GM23338 (cell line): ENCODE measurements around the gene APOL4. TPM values are rescaled to one million over a fixed set of nuclear protein-coding genes. Genes with fewer than 3 reads are reported as not detected.

Source experiments
- ATAC-seq: fragments of 200-7000 bp; cut with Tn5 transposase; 3 replicates; pipeline ENCODE4 v1.9.1; 2020
- DNase-seq: peaks from one replicate; pipeline ENCODE4 v3.0.0-alpha.2; 2015; ENCODE audit warnings: low spot score
- H2AFZ ChIP-seq: fragments of 200-600 bp; sonication (generic); 2 replicates; pipeline ENCODE4 v1.8.0; 2016; ENCODE audit warnings: antibody characterized with exemption, mild to moderate bottlenecking, moderate library complexity
- H3F3A ChIP-seq: fragments of 200-600 bp; sonication (generic); replicated peaks from 2 replicates; pipeline ENCODE4 v1.8.0; 2017; ENCODE audit warnings: antibody characterized with exemption, mixed run types, low read depth
- H3K27ac ChIP-seq: fragments of 200-600 bp; sonication (generic); 2 replicates; pipeline ENCODE4 v1.6.1; 2016; ENCODE audit warnings: low read depth
- H3K27me3 ChIP-seq: fragments of 200-600 bp; sonication (generic); 2 replicates; pipeline ENCODE4 v1.8.0; 2016; ENCODE audit warnings: mild to moderate bottlenecking, mixed run types, moderate library complexity; ENCODE audit not compliant: insufficient read depth
- H3K36me3 ChIP-seq: fragments of 200-600 bp; sonication (generic); 2 replicates; pipeline ENCODE4 v1.8.0; 2016; ENCODE audit warnings: mild to moderate bottlenecking; ENCODE audit not compliant: insufficient read depth
- H3K4me1 ChIP-seq: fragments of 200-600 bp; sonication (generic); 2 replicates; pipeline ENCODE4 v1.8.0; 2016; ENCODE audit warnings: mild to moderate bottlenecking, moderate library complexity; ENCODE audit not compliant: insufficient read depth
- H3K4me2 ChIP-seq: fragments of 200-600 bp; sonication (generic); 2 replicates; pipeline ENCODE4 v1.7.1; 2017; ENCODE audit warnings: mixed run types
- H3K4me3 ChIP-seq: fragments of 200-600 bp; sonication (generic); 2 replicates; pipeline ENCODE4 v1.6.1; 2016; ENCODE audit warnings: mixed run types
- H3K79me2 ChIP-seq: fragments of 200-600 bp; sonication (generic); replicated peaks from 2 replicates; pipeline ENCODE4 v1.8.0; 2017; ENCODE audit warnings: mild to moderate bottlenecking; ENCODE audit not compliant: insufficient read depth
- H3K9me2 ChIP-seq: fragments of 200-600 bp; sonication (generic); 2 replicates; pipeline ENCODE4 v1.8.0; 2017; ENCODE audit not compliant: insufficient read depth
- H4K20me1 ChIP-seq: fragments of 200-600 bp; sonication (generic); replicated peaks from 2 replicates; pipeline ENCODE4 v1.8.0; 2017; ENCODE audit warnings: mild to moderate bottlenecking; ENCODE audit not compliant: insufficient read depth
- H3K27ac Mint-ChIP-seq: 2 replicates; pipeline ENCODE4 v1.8.0; 2020; ENCODE audit warnings: inconsistent platforms, mild to moderate bottlenecking, moderate library complexity, mixed read lengths
- H3K27me3 Mint-ChIP-seq: 3 replicates; pipeline ENCODE4 v1.8.0; 2022; ENCODE audit warnings: low read depth, mild to moderate bottlenecking, moderate library complexity, mixed read lengths, inconsistent platforms; ENCODE audit not compliant: insufficient read depth, poor library complexity
- H3K36me3 Mint-ChIP-seq: 3 replicates; pipeline ENCODE4 v1.8.0; 2021; ENCODE audit warnings: low read depth, mild to moderate bottlenecking, inconsistent platforms, moderate library complexity, mixed read lengths
- H3K4me1 Mint-ChIP-seq: 3 replicates; pipeline ENCODE4 v1.8.0; 2020; ENCODE audit warnings: mild to moderate bottlenecking, inconsistent platforms, mixed read lengths
- H3K4me3 Mint-ChIP-seq: 3 replicates; pipeline ENCODE4 v1.8.0; 2021; ENCODE audit warnings: moderate library complexity, mild to moderate bottlenecking, inconsistent platforms, mixed read lengths
- H3K9me3 Mint-ChIP-seq: 3 replicates; pipeline ENCODE4 v1.8.0; 2020; ENCODE audit warnings: moderate library complexity, mild to moderate bottlenecking, inconsistent platforms, mixed read lengths
- CREB1 ChIP-seq: fragments of 250-450 bp; sonication (Bioruptor Pico); IDR thresholded peaks from 2 replicates; pipeline ENCODE4 v1.5.0; 2020; ENCODE audit warnings: low read depth, mild to moderate bottlenecking, moderate library complexity
- ETS1 ChIP-seq: IDR thresholded peaks from 2 replicates; pipeline ENCODE4 v1.6.1; 2016; ENCODE audit warnings: antibody characterized with exemption
- EZH2phosphoT487 ChIP-seq: fragments of 200-600 bp; sonication (generic); IDR thresholded peaks from one replicate; pipeline ENCODE4 v1.8.1; 2018; ENCODE audit warnings: antibody characterized with exemption; ENCODE audit not compliant: unreplicated experiment
- NANOG ChIP-seq: IDR thresholded peaks from 2 replicates; pipeline ENCODE4 v1.6.1; 2016; ENCODE audit warnings: antibody characterized with exemption, borderline replicate concordance
- REST ChIP-seq: IDR thresholded peaks from one replicate; pipeline ENCODE4 v1.6.1; 2018; ENCODE audit warnings: antibody characterized with exemption; ENCODE audit not compliant: unreplicated experiment
- ZNF114 ChIP-seq: fragments of 250-450 bp; sonication (Bioruptor Pico); IDR thresholded peaks from 2 replicates; pipeline ENCODE4 v1.5.0; 2020; ENCODE audit warnings: mild to moderate bottlenecking, moderate library complexity
- ZNF331 ChIP-seq: fragments of 250-450 bp; sonication (Bioruptor Pico); IDR thresholded peaks from 2 replicates; pipeline ENCODE4 v1.5.0; 2020; ENCODE audit warnings: low read depth, mild to moderate bottlenecking, moderate library complexity
- polyA plus RNA-seq: library from polyadenylated mRNA; unstranded; fragments of >200 nt; fragmentation: Nextera tagmentation; extraction: Ambion mirVana; gene quantifications from 2 replicates; pipeline ENCODE4 v1.2.1, GENCODE V29; 2016
- total RNA-seq: library from RNA; depleted of rRNA; stranded (reverse); fragments of >200 nt; shearing (Covaris generic); gene quantifications from 2 replicates; pipeline ENCODE4 v1.2.3, GENCODE V29; 2014

APOL4 gene
- total and polyA plus RNA-seq, 2 experiments from 2014 or later = not detected

- H3F3A ChIP-seq = no peaks in the 10 kb centered on the region
- DNase-seq (no peak), ATAC-seq (no peak)
- Mint-ChIP-seq H3K27ac (no peak overlapping the region; the same call in 1 of the 2 replicates), H3K27me3 (peaks cover 14% of the 10 kb centered on the region), H3K9me3 (peaks cover 4% of the 10 kb centered on the region), H3K4me1 (peaks cover 22% of the 10 kb centered on the region), H3K36me3 (peaks cover 16% of the 10 kb centered on the region), H3K4me3 (no peak overlapping the region)
- H3K27ac ChIP-seq = no peak overlapping the region
- no peak overlapping the region for H3K4me2 ChIP-seq
- no peak overlapping the region for H2AFZ ChIP-seq
- no peaks in the 10 kb centered on the region for H3K9me2 ChIP-seq
- no peak for TF ChIP-seq ZNF114 (CRISPR knock-in tag)
- no peaks in the 10 kb centered on the region for H4K20me1 ChIP-seq
- H3K36me3 ChIP-seq = no peaks in the 10 kb centered on the region
- H3K27me3 ChIP-seq = no peaks in the 10 kb centered on the region
- H3K4me3 ChIP-seq = no peak overlapping the region
- H3K4me1 ChIP-seq = peaks cover 8% of the 10 kb centered on the region
- H3K79me2 ChIP-seq = no peaks in the 10 kb centered on the region; the same call in 1 of the 2 replicates
Measured at GRCh38 chr22:36236388-36237319, 35.0 kb upstream of the APOL4 start.

- Histone ChIP-seq H3F3A (no peaks in the 10 kb centered on the region), H3K4me3 (no peak overlapping the region), H3K9me2 (no peaks in the 10 kb centered on the region), H3K4me2 (no peak overlapping the region), H3K4me1 (peaks cover 8% of the 10 kb centered on the region), H3K36me3 (no peaks in the 10 kb centered on the region), H3K79me2 (no peaks in the 10 kb centered on the region; the same call in 1 of the 2 replicates), H4K20me1 (no peaks in the 10 kb centered on the region), H2AFZ (no peak overlapping the region), H3K27me3 (no peaks in the 10 kb centered on the region), H3K27ac (no peak overlapping the region)
- peaks cover 4% of the 10 kb centered on the region for H3K9me3 Mint-ChIP-seq
- TF ChIP-seq EZH2phosphoT487 = no peak
- TF ChIP-seq ZNF114 (CRISPR knock-in tag) = no peak
- no peak for TF ChIP-seq ETS1
- TF ChIP-seq CREB1 = no peak
- no peak for TF ChIP-seq REST
- TF ChIP-seq ZNF331 (CRISPR knock-in tag) = no peak
- no peak for TF ChIP-seq NANOG
- H3K4me3 Mint-ChIP-seq = no peak overlapping the region
- ATAC-seq (no peak), DNase-seq (no peak)
- H3K4me1 Mint-ChIP-seq = peaks cover 26% of the 10 kb centered on the region
- H3K27ac Mint-ChIP-seq = no peak overlapping the region; the same call in 1 of the 2 replicates
- H3K36me3 Mint-ChIP-seq = peaks cover 19% of the 10 kb centered on the region
- peaks cover 15% of the 10 kb centered on the region for H3K27me3 Mint-ChIP-seq
Measured at GRCh38 chr22:36235585-36235984, 34.0 kb upstream of the APOL4 start.
